Astrocyte (in vitro differentiated cells and primary cell): ENCODE data around the gene HMGCS2. TPM values are rescaled to one million over a fixed set of nuclear protein-coding genes. Genes with fewer than 3 reads are reported as not detected.
"Not testable (repeated sequence)": the region's sequence is repeated elsewhere in the genome, so short reads cannot be mapped to it uniquely, and the experiment has no call there.

ENCODE experiments used
- DNase-seq: peaks from one replicate; pipeline ENCODE4 v3.0.0-alpha.2; 2010; ENCODE audit warnings: low read depth
- FAIRE-seq: peaks from 2 replicates; lab custom pipeline; 2011; peaks lifted over from hg19 to GRCh38; lab: Jason Lieb, UNC
- H2AFZ ChIP-seq: 2 replicates; pipeline ENCODE4 v1.6.0; 2012; ENCODE audit warnings: low read depth, low read length, inconsistent platforms
- H3K27ac ChIP-seq: 2 replicates; pipeline ENCODE4 v1.5.1; 2011; ENCODE audit warnings: low read depth, low read length, inconsistent platforms
- H3K27me3 ChIP-seq: 2 replicates; pipeline ENCODE4 v1.6.0; 2011; ENCODE audit warnings: low read length, inconsistent platforms; ENCODE audit not compliant: insufficient read depth
- H3K36me3 ChIP-seq: 2 replicates; pipeline ENCODE4 v1.5.1; 2011; ENCODE audit warnings: low read length, inconsistent platforms; ENCODE audit not compliant: insufficient read depth
- H3K4me1 ChIP-seq: 2 replicates; pipeline ENCODE4 v1.5.1; 2011; ENCODE audit warnings: low read length, inconsistent platforms; ENCODE audit not compliant: insufficient read depth
- H3K4me2 ChIP-seq: 2 replicates; pipeline ENCODE4 v1.6.0; 2012; ENCODE audit warnings: low read length, inconsistent platforms
- H3K4me3 ChIP-seq: 2 replicates; pipeline ENCODE4 v1.5.1; 2011; ENCODE audit warnings: low read depth, mild to moderate bottlenecking, low read length, inconsistent platforms; ENCODE audit not compliant: insufficient read depth
- H3K79me2 ChIP-seq: 2 replicates; pipeline ENCODE4 v1.6.0; 2012; ENCODE audit warnings: mild to moderate bottlenecking, low read length, inconsistent platforms; ENCODE audit not compliant: insufficient read depth
- H3K9ac ChIP-seq: 2 replicates; pipeline ENCODE4 v1.6.0; 2012; ENCODE audit warnings: mild to moderate bottlenecking, low read length, inconsistent platforms
- H3K9me3 ChIP-seq: 2 replicates; pipeline ENCODE4 v1.5.1; 2012; ENCODE audit warnings: low read depth, mild to moderate bottlenecking, low read length, inconsistent platforms; ENCODE audit not compliant: insufficient read depth
- H4K20me1 ChIP-seq: 2 replicates; pipeline ENCODE4 v1.6.0; 2012; ENCODE audit warnings: low read length, inconsistent platforms; ENCODE audit not compliant: insufficient read depth
- H3K27ac Mint-ChIP-seq: one replicate; pipeline ENCODE4 v1.8.0; 2021; ENCODE audit warnings: mild to moderate bottlenecking, mixed read lengths; ENCODE audit not compliant: unreplicated experiment
- H3K27me3 Mint-ChIP-seq: one replicate; pipeline ENCODE4 v1.8.0; 2021; ENCODE audit warnings: low read depth, mixed read lengths; ENCODE audit not compliant: unreplicated experiment
- H3K36me3 Mint-ChIP-seq: one replicate; pipeline ENCODE4 v1.8.0; 2021; ENCODE audit warnings: low read depth, mixed read lengths; ENCODE audit not compliant: unreplicated experiment
- H3K4me1 Mint-ChIP-seq: one replicate; pipeline ENCODE4 v1.8.0; 2021; ENCODE audit warnings: low read depth, mixed read lengths; ENCODE audit not compliant: unreplicated experiment
- H3K4me3 Mint-ChIP-seq: one replicate; pipeline ENCODE4 v1.8.0; 2021; ENCODE audit warnings: mild to moderate bottlenecking, moderate library complexity, mixed read lengths; ENCODE audit not compliant: unreplicated experiment
- H3K9me3 Mint-ChIP-seq: one replicate; pipeline ENCODE4 v1.8.0; 2021; ENCODE audit warnings: mild to moderate bottlenecking, mixed read lengths; ENCODE audit not compliant: unreplicated experiment
- CTCF ChIP-seq: IDR thresholded peaks from 2 replicates; pipeline ENCODE4 v1.5.1; 2011; ENCODE audit warnings: low read depth, mild to moderate bottlenecking, inconsistent platforms, low read length, moderate library complexity; ENCODE audit not compliant: insufficient read depth
- EZH2 ChIP-seq: IDR thresholded peaks from 2 replicates; pipeline ENCODE4 v1.6.1; 2012; ENCODE audit warnings: mild to moderate bottlenecking, low read length, inconsistent platforms; ENCODE audit not compliant: insufficient read depth
- total RNA-seq: library from RNA; stranded (reverse); gene quantifications from 2 replicates; pipeline ENCODE4 v1.2.1, GENCODE V29; 2021

The HMGCS2 gene
- total RNA-seq, 1 donor from 2014 or later = not detected

GRCh38 chr1:119787776-119788175 lies 19.1 kb upstream of the HMGCS2 start:
- Histone ChIP-seq H3K36me3 (no peaks in the 10 kb centered on the region), H3K4me2 (no peak overlapping the region), H2AFZ (no peak overlapping the region), H3K9ac (no peak overlapping the region), H3K27me3 (peaks cover 11% of the 10 kb centered on the region), H3K79me2 (no peaks in the 10 kb centered on the region), H3K27ac (no peak overlapping the region), H3K4me3 (no peak overlapping the region), H4K20me1 (no peaks in the 10 kb centered on the region), H3K9me3 (no peaks in the 10 kb centered on the region), H3K4me1 (no peaks in the 10 kb centered on the region)
- peak; percentile 85 for DNase-seq
- FAIRE-seq = no peak
- Mint-ChIP-seq H3K4me3 (no peak overlapping the region), H3K36me3 (peaks cover 2% of the 10 kb centered on the region), H3K9me3 (no peaks in the 10 kb centered on the region), H3K27me3 (peaks cover 12% of the 10 kb centered on the region), H3K4me1 (peaks cover 5% of the 10 kb centered on the region), H3K27ac (no peak overlapping the region)
- TF ChIP-seq CTCF = no peak
- no peak for TF ChIP-seq EZH2

DNA sequence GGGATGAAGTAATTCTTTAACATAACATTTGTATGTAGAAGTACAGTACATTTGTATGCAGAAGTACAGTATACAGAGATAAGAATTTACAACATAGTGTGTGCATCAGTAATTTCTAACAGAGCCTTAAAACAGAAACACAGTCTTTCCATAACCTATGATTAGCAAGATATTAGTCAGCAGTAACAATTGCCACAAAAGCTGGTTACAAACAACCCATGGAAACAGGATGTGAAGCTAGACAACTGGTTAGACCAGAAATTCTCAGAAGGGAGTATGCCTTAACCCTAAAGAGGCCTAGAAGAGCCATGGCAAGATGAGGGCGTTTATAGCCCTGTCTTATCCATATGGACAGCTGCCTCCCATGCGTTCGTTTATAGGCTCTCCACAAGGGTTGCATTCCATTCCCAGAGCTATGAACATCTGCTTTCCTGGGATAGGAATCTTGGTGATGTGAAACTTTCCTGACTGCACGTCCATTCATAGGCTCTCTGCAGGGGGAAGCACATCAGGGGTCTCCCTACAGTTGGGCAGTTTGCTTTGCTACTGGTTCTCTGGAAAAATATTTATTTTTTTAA lies 17.9 kb upstream of the HMGCS2 start:
- H3K36me3 ChIP-seq, H3K36me3 Mint-ChIP-seq, H3K4me3 ChIP-seq, H3K27ac ChIP-seq, DNase-seq, H3K79me2 ChIP-seq, H3K27ac Mint-ChIP-seq, H2AFZ ChIP-seq, FAIRE-seq, H3K4me3 Mint-ChIP-seq, H3K9me3 ChIP-seq, H3K9ac ChIP-seq, H3K4me2 ChIP-seq, H3K4me1 ChIP-seq, H4K20me1 ChIP-seq, H3K9me3 Mint-ChIP-seq, H3K4me1 Mint-ChIP-seq: not testable (repeated sequence)
- H3K27me3 ChIP-seq = peaks cover 15% of the 10 kb centered on the region
- H3K27me3 Mint-ChIP-seq = peaks cover 12% of the 10 kb centered on the region

GRCh38 chr1:119786046-119786445 lies 17.3 kb upstream of the HMGCS2 start:
- H3K9ac ChIP-seq, H3K79me2 ChIP-seq, H3K4me3 ChIP-seq, FAIRE-seq, H3K36me3 ChIP-seq, H3K4me2 ChIP-seq, H2AFZ ChIP-seq, H3K9me3 ChIP-seq, H3K4me1 Mint-ChIP-seq, H3K4me1 ChIP-seq, H3K27ac ChIP-seq, DNase-seq, H3K9me3 Mint-ChIP-seq, H3K4me3 Mint-ChIP-seq, H3K27ac Mint-ChIP-seq, H3K36me3 Mint-ChIP-seq, H4K20me1 ChIP-seq: not testable (repeated sequence)
- H3K27me3 ChIP-seq = peaks cover 16% of the 10 kb centered on the region
- H3K27me3 Mint-ChIP-seq = peaks cover 11% of the 10 kb centered on the region
